ENCODE data around the gene FAM118B. TPM values are rescaled to one million over a fixed set of nuclear protein-coding genes. Genes with fewer than 3 reads are reported as not detected.

FAM118B gene
- total RNA-seq (2021; ENCODE audit: unreplicated experiment) (41.6 TPM), Bru-seq, nascent RNA (percentile 84 among the genes with signal in this experiment), BruChase-seq, experiment 1, labeled RNA remaining after a 2-hour chase (percentile 78 among the genes with signal in this experiment), BruChase-seq, experiment 2, labeled RNA remaining after a 6-hour chase (percentile 75 among the genes with signal in this experiment)
- polyA plus RNA-seq (2012; ENCODE audit: insufficient read length): 29.4 TPM
- long read RNA-seq, transcript FAM118B-209 (9 exons, 2,402 nt): major isoform, 27 of 63 reads
- long read RNA-seq, partial matches to known transcripts: 0 of 63 reads
- long read RNA-seq, other reads (novel, unspliced or antisense): 32 of 63 reads

- BruUV-seq (replicated peaks): no TSS peak
- ChIA-PET POLR2A (interaction anchor here (0.6 to 0.8 kb wide), 2 partner anchors 10 to 11 kb away, joined by 3 read pairs; no protein-coding TSS in a partner anchor), CTCF (no interaction called here)
- H3K27me3 ChIP-seq (ENCODE audit: control insufficient read depth, insufficient read depth, low read length): no peaks in the 10 kb centered on the region
- in situ Hi-C loops (cut with HindIII; ENCODE audit: low pct_unique_long_range_greater_than_20kb, low sequenced_read_pairs) (loop anchor here (25.0 kb wide), 1 partner anchor 274 kb away; the partner anchor contains the start of gene VSIG10L2), intact Hi-C loops (cut with micrococcal nuclease; ENCODE audit: unreplicated experiment) (no loop called here)
- ATAC-seq (peak; percentile 98), DNase-seq (ENCODE audit: low read depth, low spot score) (peak; percentile 69)
- H3K4me1 ChIP-seq (ENCODE audit: control insufficient read depth, insufficient read depth, low read length): peaks cover 26% of the 10 kb centered on the region
- H3K27ac ChIP-seq (ENCODE audit: low read length): peak within 1 kb of the TSS; percentile 90
- H3K4me3 ChIP-seq (ENCODE audit: low read depth in 2 of 2, low read length in 2 of 2): peak within 1 kb of the TSS; percentile 87 to 99
- TF ChIP-seq, protein P1, sequence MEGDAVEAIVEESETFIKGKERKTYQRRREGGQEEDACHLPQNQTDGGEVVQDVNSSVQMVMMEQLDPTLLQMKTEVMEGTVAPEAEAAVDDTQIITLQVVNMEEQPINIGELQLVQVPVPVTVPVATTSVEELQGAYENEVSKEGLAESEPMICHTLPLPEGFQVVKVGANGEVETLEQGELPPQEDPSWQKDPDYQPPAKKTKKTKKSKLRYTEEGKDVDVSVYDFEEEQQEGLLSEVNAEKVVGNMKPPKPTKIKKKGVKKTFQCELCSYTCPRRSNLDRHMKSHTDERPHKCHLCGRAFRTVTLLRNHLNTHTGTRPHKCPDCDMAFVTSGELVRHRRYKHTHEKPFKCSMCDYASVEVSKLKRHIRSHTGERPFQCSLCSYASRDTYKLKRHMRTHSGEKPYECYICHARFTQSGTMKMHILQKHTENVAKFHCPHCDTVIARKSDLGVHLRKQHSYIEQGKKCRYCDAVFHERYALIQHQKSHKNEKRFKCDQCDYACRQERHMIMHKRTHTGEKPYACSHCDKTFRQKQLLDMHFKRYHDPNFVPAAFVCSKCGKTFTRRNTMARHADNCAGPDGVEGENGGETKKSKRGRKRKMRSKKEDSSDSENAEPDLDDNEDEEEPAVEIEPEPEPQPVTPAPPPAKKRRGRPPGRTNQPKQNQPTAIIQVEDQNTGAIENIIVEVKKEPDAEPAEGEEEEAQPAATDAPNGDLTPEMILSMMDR (IDR thresholded peaks at IDR 0.05): no peak
- TF ChIP-seq SIN3A (IDR thresholded peaks at IDR 0.05; ENCODE audit: borderline replicate concordance, insufficient read depth, low read depth, low read length) (peak; percentile 94), REST (IDR thresholded peaks at IDR 0.05; ENCODE audit: insufficient read depth in 1 of 2, low read depth in 2 of 2, low read length in 1 of 2) (no peak), POLR2AphosphoS5 (IDR thresholded peaks at IDR 0.05; ENCODE audit: low read depth, low read length) (peak; percentile 98), TCF7L2 (IDR thresholded peaks at IDR 0.05; ENCODE audit: low read depth, low read length) (no peak)
- peaks cover 22% of the 10 kb centered on the region for H3K36me3 ChIP-seq (ENCODE audit: control insufficient read depth, insufficient read depth, low read length)
- no peaks in the 10 kb centered on the region for H3K9me3 ChIP-seq (ENCODE audit: control insufficient read depth, insufficient read depth, low read depth, low read length)
Measured at GRCh38 chr11:126211236-126212088, at the start of gene FAM118B, which contains the start of gene RPUSD4. Gene FAM118B (plus strand): TSS chr11:126211782. CDS start chr11:126235002, 23,220 bp downstream. Gene RPUSD4 (minus strand): TSS chr11:126211650. CDS start chr11:126211638, 12 bp downstream.

GRCh38 chr11:126162306-126163030, 49.1 kb upstream of the FAM118B start:
- Histone ChIP-seq H3K27me3 (ENCODE audit: control insufficient read depth, insufficient read depth, low read length) (no peaks in the 10 kb centered on the region), H3K4me1 (ENCODE audit: control insufficient read depth, insufficient read depth, low read length) (peaks cover 6% of the 10 kb centered on the region; the same call in 1 of the 2 replicates), H3K9me3 (ENCODE audit: control insufficient read depth, insufficient read depth, low read depth, low read length) (no peaks in the 10 kb centered on the region), H3K36me3 (ENCODE audit: control insufficient read depth, insufficient read depth, low read length) (no peaks in the 10 kb centered on the region), H3K4me3 (ENCODE audit: low read depth in 2 of 2, low read length in 2 of 2) (no peak overlapping the region), H3K27ac (ENCODE audit: low read length) (no peak overlapping the region)
- CTCF ChIA-PET: no interaction called here
- POLR2A ChIA-PET: no interaction called here
- DNase-seq (ENCODE audit: low read depth, low spot score) (no peak), ATAC-seq (no peak)
- BruUV-seq (replicated peaks): no TSS peak
- intact Hi-C loops (cut with micrococcal nuclease; ENCODE audit: unreplicated experiment): no loop called here
- in situ Hi-C loops (cut with HindIII; ENCODE audit: low pct_unique_long_range_greater_than_20kb, low sequenced_read_pairs): no loop called here
- TF ChIP-seq REST (IDR thresholded peaks at IDR 0.05; ENCODE audit: insufficient read depth in 1 of 2, low read depth in 2 of 2, low read length in 1 of 2) (no peak), POLR2AphosphoS5 (IDR thresholded peaks at IDR 0.05; ENCODE audit: low read depth, low read length) (no peak), SIN3A (IDR thresholded peaks at IDR 0.05; ENCODE audit: borderline replicate concordance, insufficient read depth, low read depth, low read length) (no peak), TCF7L2 (IDR thresholded peaks at IDR 0.05; ENCODE audit: low read depth, low read length) (no peak)
- TF ChIP-seq, protein P1 (IDR thresholded peaks at IDR 0.05): no peak

Data from Panc1 (cell line).